ENCODE data around the gene DGKB.

DNA sequence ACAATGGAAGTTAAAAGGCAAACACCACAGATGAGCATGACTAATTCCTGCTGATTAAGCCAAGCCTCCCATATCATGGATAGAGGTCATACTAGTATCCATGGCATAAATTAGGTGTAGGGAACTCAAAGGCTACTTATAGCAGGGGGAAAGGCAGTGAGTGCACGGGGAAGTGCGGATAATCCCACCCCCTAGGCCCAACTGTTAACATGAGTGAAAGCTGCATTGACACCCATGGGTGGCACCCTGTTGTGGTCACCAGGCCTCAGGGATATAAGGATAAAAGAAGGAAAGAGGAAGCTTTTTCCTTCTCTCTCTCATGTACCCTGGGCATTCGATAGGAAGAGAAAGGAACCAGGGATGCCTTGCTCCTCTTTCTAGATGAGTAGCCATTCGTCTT lies 161.9 kb downstream of the DGKB start:
- TF ChIP-seq, protein P1, sequence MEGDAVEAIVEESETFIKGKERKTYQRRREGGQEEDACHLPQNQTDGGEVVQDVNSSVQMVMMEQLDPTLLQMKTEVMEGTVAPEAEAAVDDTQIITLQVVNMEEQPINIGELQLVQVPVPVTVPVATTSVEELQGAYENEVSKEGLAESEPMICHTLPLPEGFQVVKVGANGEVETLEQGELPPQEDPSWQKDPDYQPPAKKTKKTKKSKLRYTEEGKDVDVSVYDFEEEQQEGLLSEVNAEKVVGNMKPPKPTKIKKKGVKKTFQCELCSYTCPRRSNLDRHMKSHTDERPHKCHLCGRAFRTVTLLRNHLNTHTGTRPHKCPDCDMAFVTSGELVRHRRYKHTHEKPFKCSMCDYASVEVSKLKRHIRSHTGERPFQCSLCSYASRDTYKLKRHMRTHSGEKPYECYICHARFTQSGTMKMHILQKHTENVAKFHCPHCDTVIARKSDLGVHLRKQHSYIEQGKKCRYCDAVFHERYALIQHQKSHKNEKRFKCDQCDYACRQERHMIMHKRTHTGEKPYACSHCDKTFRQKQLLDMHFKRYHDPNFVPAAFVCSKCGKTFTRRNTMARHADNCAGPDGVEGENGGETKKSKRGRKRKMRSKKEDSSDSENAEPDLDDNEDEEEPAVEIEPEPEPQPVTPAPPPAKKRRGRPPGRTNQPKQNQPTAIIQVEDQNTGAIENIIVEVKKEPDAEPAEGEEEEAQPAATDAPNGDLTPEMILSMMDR (IDR thresholded peaks at IDR 0.05) = no peak
- TF ChIP-seq EP300 (IDR thresholded peaks at IDR 0.05) = no peak
- no peak for TF ChIP-seq POLR2AphosphoS5 (IDR thresholded peaks at IDR 0.05)
- TF ChIP-seq POLR2A (IDR thresholded peaks at IDR 0.05) = no peak

Measured in stomach (tissue), 4 donors.